HepG2 (cell line): ENCODE results near the gene GPN1. TPM values are rescaled to one million over a fixed set of nuclear protein-coding genes. Genes with fewer than 3 reads are reported as not detected.

Experiments
- ATAC-seq: fragments of 200-7000 bp; cut with Tn5 transposase; 3 replicates; pipeline ENCODE4 v1.9.1; 2020; ENCODE audit warnings: mild to moderate bottlenecking, moderate library complexity
- BruUV-seq: library from RNA; stranded (reverse); fragments of 400-500 nt; replicated peaks from 2 replicates; lab custom pipeline; 2021; lab: Mats Ljungman, UMichigan
- CTCF ChIA-PET: fragments of 300-600 bp; formaldehyde crosslinking; extraction: SDS; loops from one replicate; lab custom pipeline; 2021; ENCODE audit warnings: low total read pairs, inconsistent platforms, low intra/inter-chr PET ratio; lab: Yijun Ruan, JAX
- POLR2A ChIA-PET: fragments of 350-600 bp; sonication (Branson Sonifier 250); formaldehyde crosslinking; loops from one replicate; lab custom pipeline; 2020; ENCODE audit warnings: antibody characterized with exemption, inconsistent platforms; lab: Yijun Ruan, JAX
- DNase-seq: peaks from one replicate; pipeline ENCODE4 v3.0.0-alpha.2; 2015; ENCODE audit warnings: low spot score
- FAIRE-seq: peaks from 3 replicates; lab custom pipeline; 2011; peaks lifted over from hg19 to GRCh38; lab: Jason Lieb, UNC
- H2AFZ ChIP-seq: one replicate; pipeline ENCODE4 v1.6.1; 2011; ENCODE audit warnings: low read length, inconsistent platforms
- H3K27ac ChIP-seq: fragments of 300-600 bp; 3 replicates; pipeline ENCODE4 v1.8.0; 2011; ENCODE audit warnings: mixed run types, mild to moderate bottlenecking, mixed read lengths, low read length, inconsistent platforms; ENCODE audit not compliant: insufficient read depth; ENCODE audit errors: extremely low read length
- H3K27me3 ChIP-seq, 2 experiments: fragments of 200-600 bp in 1 of 2; 2 replicates in 1 of 2; 3 replicates in 1 of 2; pipeline versions ENCODE4 v1.6.0 to v1.8.0; 2011; ENCODE audit warnings: low read length in 2 of 2, mild to moderate bottlenecking in 2 of 2, moderate library complexity in 2 of 2, inconsistent platforms in 1 of 2; ENCODE audit not compliant: insufficient read depth in 2 of 2, control insufficient read depth in 1 of 2
- H3K36me3 ChIP-seq, 2 experiments: fragments of 200-600 bp in 1 of 2; replicated peaks in 1 of 2; 2 replicates in 1 of 2; 3 replicates in 1 of 2; pipeline versions ENCODE4 v1.5.1 to v1.8.0; 2011; ENCODE audit warnings: low read length in 2 of 2, inconsistent platforms in 1 of 2; ENCODE audit not compliant: insufficient read depth in 2 of 2, control insufficient read depth in 1 of 2
- H3K4me1 ChIP-seq: 2 replicates; pipeline ENCODE4 v1.5.1; 2012; ENCODE audit warnings: low read length, inconsistent platforms; ENCODE audit not compliant: insufficient read depth
- H3K4me2 ChIP-seq: 2 replicates; pipeline ENCODE4 v1.6.0; 2011; ENCODE audit warnings: low read depth, low read length, inconsistent platforms
- H3K4me3 ChIP-seq, 3 experiments: fragments of 200-600 bp in 1 of 3; sonication (generic), shearing (Covaris generic) in 1 of 3; replicated peaks in 1 of 3; 2 replicates each; pipeline ENCODE4 v1.5.1; 2011 to 2016; ENCODE audit warnings: low read length in 3 of 3, inconsistent platforms in 2 of 3, low read depth in 2 of 3, mild to moderate bottlenecking in 2 of 3, control low read depth in 1 of 3, mixed read lengths in 1 of 3; ENCODE audit not compliant: insufficient read depth in 1 of 3
- H3K79me2 ChIP-seq: one replicate; pipeline ENCODE4 v1.6.1; 2011; ENCODE audit warnings: low read length, inconsistent platforms; ENCODE audit not compliant: insufficient read depth
- H3K9ac ChIP-seq: 2 replicates; pipeline ENCODE4 v1.6.0; 2011; ENCODE audit warnings: mild to moderate bottlenecking, low read depth, low read length, inconsistent platforms; ENCODE audit not compliant: insufficient read depth
- H3K9me3 ChIP-seq: 2 replicates; pipeline ENCODE4 v1.5.1; 2012; ENCODE audit warnings: mild to moderate bottlenecking, low read length
- H4K20me1 ChIP-seq: 2 replicates; pipeline ENCODE4 v1.6.0; 2011; ENCODE audit warnings: inconsistent platforms, mild to moderate bottlenecking, low read length, moderate library complexity; ENCODE audit not compliant: insufficient read depth
- HNRNPUL1 ChIP-seq: fragments of 200-400 bp; formaldehyde crosslinking; IDR thresholded peaks from 2 replicates; pipeline ENCODE4 v1.6.1; 2017; ENCODE audit warnings: low read depth, mild to moderate bottlenecking, low read length, moderate library complexity
- SMARCC2 ChIP-seq: fragments of 450-650 bp; IDR thresholded peaks from 2 replicates; pipeline ENCODE4 v1.6.1; 2017; ENCODE audit warnings: antibody characterized with exemption, mild to moderate bottlenecking
- SOX6 ChIP-seq, 2 experiments: fragments of 450-650 bp in 1 of 2; sonication (generic) in 1 of 2; formaldehyde crosslinking in 1 of 2; IDR thresholded peaks; 2 replicates each; pipeline versions ENCODE4 v1.4.0 to v1.6.1; 2017 to 2020; ENCODE audit warnings: antibody characterized with exemption in 1 of 2, mild to moderate bottlenecking in 1 of 2, missing genetic modification reagents in 1 of 2
- TEAD3 ChIP-seq: optimal IDR thresholded peaks from 2 replicates; pipeline ENCODE3; 2016; ENCODE audit warnings: borderline replicate concordance
- ZNF20 ChIP-seq: sonication (generic); formaldehyde crosslinking; IDR thresholded peaks from 2 replicates; pipeline ENCODE4 v1.4.0; 2020; ENCODE audit warnings: mild to moderate bottlenecking, moderate library complexity, missing genetic modification reagents
- ZNF468 ChIP-seq: sonication (generic); formaldehyde crosslinking; IDR thresholded peaks from 2 replicates; pipeline ENCODE4 v1.8.0; 2022; ENCODE audit warnings: mild to moderate bottlenecking, moderate library complexity, missing genetic modification reagents
- ZNF816 ChIP-seq: sonication (generic); formaldehyde crosslinking; IDR thresholded peaks from 2 replicates; pipeline ENCODE4 v1.8.0; 2022; ENCODE audit warnings: missing genetic modification reagents, mild to moderate bottlenecking, borderline replicate concordance
- whole genome bisulfite sequencing: methylation state at CpG from one replicate; pipeline ENCODE4 v1.1.6; 2017; ENCODE audit warnings: low lambda C conversion rate; 5-methylcytosine and 5-hydroxymethylcytosine counted together
- in situ Hi-C: cut with HindIII; loops from 2 replicates; pipeline ENCODE4 v1.10.0; 2017; ENCODE audit warnings: low pct_unique_long_range_greater_than_20kb; ENCODE audit not compliant: extremely low pct_ligation_motif_present
- intact Hi-C: fragments of 100-400 bp; cut with micrococcal nuclease; formaldehyde crosslinking; loops from one replicate; pipeline ENCODE4 v1.10.0; 2022; ENCODE audit not compliant: unreplicated experiment
- polyA plus RNA-seq, 8 experiments: library from polyadenylated mRNA; depleted of rRNA in 3 of 8; stranded (reverse) in 7 of 8; unstranded in 1 of 8; fragments of >200 nt; fragmentation: Illumina TruSeq in 4 of 8; extraction: Trizol in 4 of 8; gene quantifications; 2 replicates each; pipeline versions ENCODE4 v1.2.1 to v1.2.3, GENCODE V29; 2011 to 2016; ENCODE audit warnings: low read depth in 4 of 8, missing spikeins in 1 of 8, mixed read lengths in 1 of 8; ENCODE audit not compliant: insufficient read depth in 1 of 8
- total RNA-seq, 5 experiments: library from RNA; depleted of rRNA; stranded (reverse); fragments of >200 nt; fragmentation: Illumina TruSeq; extraction: Trizol; gene quantifications; 2 replicates each; pipeline ENCODE4 v1.2.3, GENCODE V29; 2016; ENCODE audit warnings: low read depth in 1 of 5
- TF ChIP-seq, protein P1 (sequence below): sonication (generic); formaldehyde crosslinking; IDR thresholded peaks from 2 replicates; pipeline ENCODE4 v1.4.0; 2020; ENCODE audit warnings: missing genetic modification reagents, borderline replicate concordance
- TF ChIP-seq, protein P2 (sequence below): sonication (generic); formaldehyde crosslinking; IDR thresholded peaks from 2 replicates; pipeline ENCODE4 v1.4.0; 2020; ENCODE audit warnings: mild to moderate bottlenecking, missing genetic modification reagents
- TF ChIP-seq, protein P3 (sequence below): sonication (generic); formaldehyde crosslinking; conservative IDR thresholded peaks from 2 replicates; pipeline ENCODE4 v1.8.0; 2022; ENCODE audit warnings: low read depth, missing genetic modification reagents
- TF ChIP-seq, protein P4 (sequence below), 2 experiments: fragments of 450-650 bp in 1 of 2; sonication (generic) in 1 of 2; formaldehyde crosslinking; IDR thresholded peaks; 2 replicates each; pipeline versions ENCODE4 v1.5.0 to v1.8.0; 2020 to 2022; ENCODE audit warnings: mild to moderate bottlenecking in 1 of 2, missing genetic modification reagents in 1 of 2

GPN1 gene
- total and polyA plus RNA-seq, 2 of the 13 experiments (the other 11 are each of a cell fraction or from before 2014, with no cell fraction given): 54.5 to 62.7 TPM

DNA sequence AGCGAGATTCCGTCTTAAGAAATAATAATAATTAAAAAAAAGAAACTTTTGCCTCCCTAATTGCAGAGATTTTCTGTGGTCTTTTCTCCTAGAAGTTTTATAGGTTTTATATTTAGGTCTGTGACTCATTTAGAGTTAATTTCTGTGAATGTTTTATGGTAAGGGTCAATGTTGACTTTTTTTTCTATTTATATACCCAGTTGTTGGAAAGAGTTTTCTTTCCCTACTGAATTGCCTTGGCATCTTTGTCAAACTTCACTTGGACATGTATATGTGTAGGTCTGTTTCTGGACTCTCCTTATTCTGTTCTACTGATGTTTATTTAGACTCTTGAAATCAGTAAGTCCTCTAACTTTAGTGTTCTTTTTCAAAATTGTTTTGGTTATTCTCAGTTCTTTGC is 40.5 kb upstream of the GPN1 start:
- Histone ChIP-seq H3K4me1 (peaks cover 46% of the 10 kb centered on the region), H3K27me3 (no peaks in the 10 kb centered on the region; a peak in 1 of 5 replicates), H3K9me3 (peaks cover 2% of the 10 kb centered on the region), H3K9ac (no peak overlapping the region), H3K27ac (no peak overlapping the region), H3K36me3 (peaks cover 0 to 3% of the 10 kb centered on the region in 2 experiments; a peak in 2 of 5 replicates), H2AFZ (no peak overlapping the region), H4K20me1 (peaks cover 34% of the 10 kb centered on the region), H3K79me2 (peaks cover 100% of the 10 kb centered on the region), H3K4me3 (no peak overlapping the region), H3K4me2 (no peak overlapping the region)
- ATAC-seq (no peak), FAIRE-seq (no peak), DNase-seq (no peak)
- intact Hi-C loops (no loop called here), in situ Hi-C loops (no loop called here)
- 95% methylated on average over 2 of the region's 2 CpGs for WGBS
- ChIA-PET POLR2A (no interaction called here), CTCF (no interaction called here)
- BruUV-seq: no TSS peak
- TF ChIP-seq ZNF468 (CRISPR knock-in tag) (no peak), SOX6 (IDR thresholded peaks at IDR 0.05) (no peak), SOX6 (CRISPR knock-in tag; IDR thresholded peaks at IDR 0.05) (no peak), HNRNPUL1 (no peak), SMARCC2 (no peak), ZNF20 (no peak), ZNF816 (CRISPR knock-in tag) (no peak), TEAD3 (no peak)
- TF ChIP-seq, protein P1, sequence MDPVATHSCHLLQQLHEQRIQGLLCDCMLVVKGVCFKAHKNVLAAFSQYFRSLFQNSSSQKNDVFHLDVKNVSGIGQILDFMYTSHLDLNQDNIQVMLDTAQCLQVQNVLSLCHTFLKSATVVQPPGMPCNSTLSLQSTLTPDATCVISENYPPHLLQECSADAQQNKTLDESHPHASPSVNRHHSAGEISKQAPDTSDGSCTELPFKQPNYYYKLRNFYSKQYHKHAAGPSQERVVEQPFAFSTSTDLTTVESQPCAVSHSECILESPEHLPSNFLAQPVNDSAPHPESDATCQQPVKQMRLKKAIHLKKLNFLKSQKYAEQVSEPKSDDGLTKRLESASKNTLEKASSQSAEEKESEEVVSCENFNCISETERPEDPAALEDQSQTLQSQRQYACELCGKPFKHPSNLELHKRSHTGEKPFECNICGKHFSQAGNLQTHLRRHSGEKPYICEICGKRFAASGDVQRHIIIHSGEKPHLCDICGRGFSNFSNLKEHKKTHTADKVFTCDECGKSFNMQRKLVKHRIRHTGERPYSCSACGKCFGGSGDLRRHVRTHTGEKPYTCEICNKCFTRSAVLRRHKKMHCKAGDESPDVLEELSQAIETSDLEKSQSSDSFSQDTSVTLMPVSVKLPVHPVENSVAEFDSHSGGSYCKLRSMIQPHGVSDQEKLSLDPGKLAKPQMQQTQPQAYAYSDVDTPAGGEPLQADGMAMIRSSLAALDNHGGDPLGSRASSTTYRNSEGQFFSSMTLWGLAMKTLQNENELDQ (CRISPR knock-in tag): no peak
- TF ChIP-seq, protein P2, sequence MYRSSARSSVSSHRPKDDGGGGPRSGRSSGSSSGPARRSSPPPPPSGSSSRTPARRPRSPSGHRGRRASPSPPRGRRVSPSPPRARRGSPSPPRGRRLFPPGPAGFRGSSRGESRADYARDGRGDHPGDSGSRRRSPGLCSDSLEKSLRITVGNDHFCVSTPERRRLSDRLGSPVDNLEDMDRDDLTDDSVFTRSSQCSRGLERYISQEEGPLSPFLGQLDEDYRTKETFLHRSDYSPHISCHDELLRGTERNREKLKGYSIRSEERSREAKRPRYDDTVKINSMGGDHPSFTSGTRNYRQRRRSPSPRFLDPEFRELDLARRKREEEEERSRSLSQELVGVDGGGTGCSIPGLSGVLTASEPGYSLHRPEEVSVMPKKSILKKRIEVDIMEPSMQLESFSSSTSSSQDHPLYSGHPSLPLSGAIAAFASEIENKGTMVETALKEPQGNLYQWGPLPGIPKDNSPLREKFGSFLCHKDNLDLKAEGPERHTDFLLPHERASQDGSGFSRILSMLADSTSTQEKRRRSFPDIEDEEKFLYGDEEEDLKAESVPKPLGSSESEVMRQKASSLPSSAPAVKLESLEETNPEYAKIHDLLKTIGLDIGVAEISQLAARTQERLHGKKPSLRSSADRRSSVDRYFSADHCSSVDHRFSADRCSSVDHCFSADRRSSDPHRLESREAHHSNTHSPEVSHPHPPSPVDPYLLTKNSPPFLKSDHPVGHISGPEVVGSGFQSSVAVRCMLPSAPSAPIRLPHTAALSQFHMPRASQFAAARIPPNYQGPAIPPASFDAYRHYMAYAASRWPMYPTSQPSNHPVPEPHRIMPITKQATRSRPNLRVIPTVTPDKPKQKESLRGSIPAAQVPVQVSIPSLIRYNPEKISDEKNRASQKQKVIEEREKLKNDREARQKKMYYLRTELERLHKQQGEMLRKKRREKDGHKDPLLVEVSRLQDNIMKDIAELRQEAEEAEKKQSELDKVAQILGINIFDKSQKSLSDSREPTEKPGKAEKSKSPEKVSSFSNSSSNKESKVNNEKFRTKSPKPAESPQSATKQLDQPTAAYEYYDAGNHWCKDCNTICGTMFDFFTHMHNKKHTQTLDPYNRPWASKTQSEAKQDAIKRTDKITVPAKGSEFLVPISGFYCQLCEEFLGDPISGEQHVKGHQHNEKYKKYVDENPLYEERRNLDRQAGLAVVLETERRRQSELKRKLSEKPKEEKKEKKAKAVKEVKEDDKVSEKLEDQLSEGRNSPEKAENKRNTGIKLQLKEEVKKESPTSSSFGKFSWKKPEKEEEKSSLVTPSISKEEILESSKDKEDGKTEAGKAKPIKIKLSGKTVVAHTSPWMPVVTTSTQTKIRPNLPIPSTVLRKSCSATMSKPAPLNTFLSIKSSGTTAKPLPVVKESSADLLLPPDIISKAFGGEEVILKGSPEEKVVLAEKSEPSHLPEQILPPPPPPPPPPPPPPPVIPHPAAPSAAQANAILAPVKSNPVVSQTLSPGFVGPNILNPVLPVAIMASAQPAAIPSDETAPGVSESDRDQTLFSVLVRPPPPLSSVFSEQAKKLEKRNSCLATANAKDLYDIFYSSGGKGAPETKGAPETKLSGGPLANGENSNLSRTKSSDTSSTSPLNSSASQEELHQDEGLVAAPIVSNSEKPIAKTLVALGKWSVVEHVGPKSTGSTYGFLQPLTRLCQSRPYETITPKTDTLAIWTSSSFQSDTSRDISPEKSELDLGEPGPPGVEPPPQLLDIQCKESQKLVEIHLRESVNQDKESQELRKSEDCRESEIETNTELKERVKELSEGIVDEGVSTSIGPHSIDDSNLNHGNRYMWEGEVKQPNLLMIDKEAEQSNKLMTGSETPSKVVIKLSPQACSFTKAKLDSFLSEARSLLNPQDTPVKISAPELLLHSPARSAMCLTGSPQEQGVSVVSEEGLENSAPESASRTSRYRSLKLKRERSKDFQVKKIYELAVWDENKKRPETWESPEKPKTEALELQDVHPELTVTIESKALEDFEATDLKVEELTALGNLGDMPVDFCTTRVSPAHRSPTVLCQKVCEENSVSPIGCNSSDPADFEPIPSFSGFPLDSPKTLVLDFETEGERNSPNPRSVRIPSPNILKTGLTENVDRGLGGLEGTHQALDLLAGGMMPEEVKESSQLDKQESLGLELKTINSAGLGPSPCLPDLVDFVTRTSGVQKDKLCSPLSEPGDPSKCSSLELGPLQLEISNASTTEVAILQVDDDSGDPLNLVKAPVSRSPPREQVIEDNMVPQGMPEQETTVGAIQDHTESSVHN (CRISPR knock-in tag): no peak
- TF ChIP-seq, protein P3, sequence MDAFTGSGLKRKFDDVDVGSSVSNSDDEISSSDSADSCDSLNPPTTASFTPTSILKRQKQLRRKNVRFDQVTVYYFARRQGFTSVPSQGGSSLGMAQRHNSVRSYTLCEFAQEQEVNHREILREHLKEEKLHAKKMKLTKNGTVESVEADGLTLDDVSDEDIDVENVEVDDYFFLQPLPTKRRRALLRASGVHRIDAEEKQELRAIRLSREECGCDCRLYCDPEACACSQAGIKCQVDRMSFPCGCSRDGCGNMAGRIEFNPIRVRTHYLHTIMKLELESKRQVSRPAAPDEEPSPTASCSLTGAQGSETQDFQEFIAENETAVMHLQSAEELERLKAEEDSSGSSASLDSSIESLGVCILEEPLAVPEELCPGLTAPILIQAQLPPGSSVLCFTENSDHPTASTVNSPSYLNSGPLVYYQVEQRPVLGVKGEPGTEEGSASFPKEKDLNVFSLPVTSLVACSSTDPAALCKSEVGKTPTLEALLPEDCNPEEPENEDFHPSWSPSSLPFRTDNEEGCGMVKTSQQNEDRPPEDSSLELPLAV (CRISPR knock-in tag): no peak
- TF ChIP-seq, protein P4, sequence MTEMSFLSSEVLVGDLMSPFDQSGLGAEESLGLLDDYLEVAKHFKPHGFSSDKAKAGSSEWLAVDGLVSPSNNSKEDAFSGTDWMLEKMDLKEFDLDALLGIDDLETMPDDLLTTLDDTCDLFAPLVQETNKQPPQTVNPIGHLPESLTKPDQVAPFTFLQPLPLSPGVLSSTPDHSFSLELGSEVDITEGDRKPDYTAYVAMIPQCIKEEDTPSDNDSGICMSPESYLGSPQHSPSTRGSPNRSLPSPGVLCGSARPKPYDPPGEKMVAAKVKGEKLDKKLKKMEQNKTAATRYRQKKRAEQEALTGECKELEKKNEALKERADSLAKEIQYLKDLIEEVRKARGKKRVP (CRISPR knock-in tag; IDR thresholded peaks at IDR 0.05): no peak
